H1 (cell line): ENCODE measurements around the gene POLR1C. TPM values are rescaled to one million over a fixed set of nuclear protein-coding genes. Genes with fewer than 3 reads are reported as not detected.

Source experiments
- CTCF ChIA-PET: fragments of 300-600 bp; sonication (Branson Sonifier 250); formaldehyde crosslinking; loops from one replicate; lab custom pipeline; 2021; ENCODE audit not compliant: partially characterized antibody; lab: Charles Lee
- POLR2A ChIA-PET: fragments of 300-600 bp; sonication (Branson Sonifier 250); formaldehyde crosslinking; loops from one replicate; lab custom pipeline; 2021; ENCODE audit warnings: inconsistent platforms; ENCODE audit not compliant: partially characterized antibody; lab: Charles Lee
- DNase-seq, 2 experiments: peaks; one replicate each; pipeline versions ENCODE4 v3.0.0 to v3.0.0-alpha.2; 2010 to 2022; ENCODE audit warnings: low spot score in 2 of 2, low read depth in 1 of 2, mixed read lengths in 1 of 2
- FAIRE-seq: peaks from 2 replicates; lab custom pipeline; 2011; peaks lifted over from hg19 to GRCh38; lab: Jason Lieb, UNC
- H2AFZ ChIP-seq: 2 replicates; pipeline ENCODE4 v1.8.1; 2012; ENCODE audit warnings: low read length, inconsistent platforms
- H2AK5ac ChIP-seq: 2 replicates; pipeline ENCODE4 v1.6.1; 2013; ENCODE audit warnings: low read depth, low read length
- H2BK120ac ChIP-seq: replicated peaks from 2 replicates; pipeline ENCODE3; 2013; ENCODE audit warnings: low read depth, low read length, inconsistent platforms
- H2BK12ac ChIP-seq: 2 replicates; pipeline ENCODE4 v1.6.1; 2013; ENCODE audit warnings: low read depth, low read length
- H2BK15ac ChIP-seq: 2 replicates; pipeline ENCODE4 v1.6.1; 2013; ENCODE audit warnings: low read length
- H2BK20ac ChIP-seq: 2 replicates; pipeline ENCODE4 v1.6.1; 2013; ENCODE audit warnings: low read length
- H2BK5ac ChIP-seq: 2 replicates; pipeline ENCODE4 v1.6.1; 2013; ENCODE audit warnings: low read depth, low read length
- H3K14ac ChIP-seq: 2 replicates; pipeline ENCODE4 v1.6.1; 2013; ENCODE audit warnings: inconsistent platforms; ENCODE audit not compliant: insufficient read length
- H3K18ac ChIP-seq: 2 replicates; pipeline ENCODE4 v1.6.1; 2013; ENCODE audit warnings: low read length; ENCODE audit errors: extremely low read depth
- H3K23ac ChIP-seq: 2 replicates; pipeline ENCODE4 v1.6.1; 2013; ENCODE audit warnings: inconsistent platforms; ENCODE audit not compliant: insufficient read length
- H3K23me2 ChIP-seq: 2 replicates; pipeline ENCODE4 v1.6.1; 2013; ENCODE audit warnings: low read depth, low read length
- H3K27ac ChIP-seq: 2 replicates; pipeline ENCODE4 v1.6.1; 2011; ENCODE audit warnings: low read depth, low read length, inconsistent platforms
- H3K27me3 ChIP-seq, 4 experiments: replicated peaks in 1 of 4; 1 replicate in 1 of 4; 2 replicates in 3 of 4; pipeline versions ENCODE4 v1.6.1 to v1.8.1; 2011 to 2013; ENCODE audit warnings: low read length in 3 of 4, mild to moderate bottlenecking in 3 of 4, inconsistent platforms in 2 of 4, mixed read lengths in 2 of 4, moderate library complexity in 1 of 4; ENCODE audit not compliant: control insufficient read depth in 3 of 4, insufficient read depth in 3 of 4; ENCODE audit errors: extremely low read depth in 1 of 4
- H3K36me3 ChIP-seq, 4 experiments: 2 replicates each; pipeline versions ENCODE4 v1.6.1 to v1.8.1; 2011 to 2013; ENCODE audit warnings: mild to moderate bottlenecking in 4 of 4, low read length in 3 of 4, moderate library complexity in 2 of 4, control low read depth in 1 of 4, inconsistent platforms in 1 of 4; ENCODE audit not compliant: insufficient read depth in 4 of 4, control insufficient read depth in 2 of 4
- H3K4ac ChIP-seq: replicated peaks from 2 replicates; pipeline ENCODE3; 2013; ENCODE audit warnings: low read length, low read depth, mixed read lengths, inconsistent platforms; ENCODE audit not compliant: insufficient read length
- H3K4me1 ChIP-seq, 4 experiments: replicated peaks in 1 of 4; 1 replicate in 1 of 4; 2 replicates in 3 of 4; pipeline versions ENCODE4 v1.6.1 to v1.8.1; 2011 to 2013; ENCODE audit warnings: low read length in 3 of 4, inconsistent platforms in 2 of 4, mixed read lengths in 1 of 4; ENCODE audit not compliant: insufficient read depth in 4 of 4, control insufficient read depth in 3 of 4
- H3K4me2 ChIP-seq, 2 experiments: 2 replicates each; pipeline versions ENCODE4 v1.6.1 to v1.8.1; 2011 to 2013; ENCODE audit warnings: low read depth in 2 of 2, low read length in 2 of 2, control low read depth in 1 of 2, inconsistent platforms in 1 of 2, mild to moderate bottlenecking in 1 of 2; ENCODE audit not compliant: insufficient read depth in 1 of 2
- H3K4me3 ChIP-seq, 4 experiments: fragments of 200-600, 300-600 bp in 1 of 4; sonication (generic), shearing (Covaris generic), sonication (Bioruptor Twin) in 1 of 4; 2 replicates each; pipeline versions ENCODE4 v1.5.1 to v1.8.1; 2011 to 2016; ENCODE audit warnings: low read length in 4 of 4, low read depth in 3 of 4, control low read depth in 2 of 4, inconsistent platforms in 2 of 4, mild to moderate bottlenecking in 2 of 4, mixed read lengths in 1 of 4, moderate library complexity in 1 of 4; ENCODE audit not compliant: insufficient read depth in 2 of 4; ENCODE audit errors: extremely low read depth in 1 of 4
- H3K56ac ChIP-seq: replicated peaks from 2 replicates; pipeline ENCODE3; 2013; ENCODE audit warnings: low read depth, mild to moderate bottlenecking, mixed read lengths, low read length, inconsistent platforms; ENCODE audit not compliant: insufficient read length
- H3K79me1 ChIP-seq: 2 replicates; pipeline ENCODE4 v1.6.1; 2013; ENCODE audit warnings: low read depth, low read length, control low read depth
- H3K79me2 ChIP-seq, 2 experiments: 2 replicates each; pipeline versions ENCODE4 v1.6.1 to v1.8.1; 2012 to 2013; ENCODE audit warnings: low read length in 2 of 2, mild to moderate bottlenecking in 2 of 2, inconsistent platforms in 1 of 2; ENCODE audit not compliant: insufficient read depth in 2 of 2, control insufficient read depth in 1 of 2
- H3K9ac ChIP-seq, 4 experiments: replicated peaks in 1 of 4; 1 replicate in 1 of 4; 2 replicates in 3 of 4; pipeline versions ENCODE4 v1.6.1 to v1.8.1; 2011 to 2013; ENCODE audit warnings: low read depth in 3 of 4, low read length in 3 of 4, control low read depth in 2 of 4, mild to moderate bottlenecking in 2 of 4, moderate library complexity in 2 of 4, inconsistent platforms in 1 of 4; ENCODE audit errors: extremely low read depth in 1 of 4
- H3K9me3 ChIP-seq, 2 experiments: 2 replicates each; pipeline versions ENCODE4 v1.6.1 to v1.8.1; 2012 to 2013; ENCODE audit warnings: mild to moderate bottlenecking in 2 of 2, moderate library complexity in 2 of 2, control low read depth in 1 of 2, inconsistent platforms in 1 of 2, low read depth in 1 of 2, low read length in 1 of 2, mixed read lengths in 1 of 2; ENCODE audit not compliant: insufficient read depth in 2 of 2
- H4K20me1 ChIP-seq, 2 experiments: replicated peaks in 1 of 2; 2 replicates each; pipeline versions ENCODE3 to v1.8.1; 2011 to 2013; ENCODE audit warnings: inconsistent platforms in 2 of 2, low read length in 2 of 2, mild to moderate bottlenecking in 1 of 2; ENCODE audit not compliant: insufficient read depth in 2 of 2, control insufficient read depth in 1 of 2
- H4K5ac ChIP-seq: 2 replicates; pipeline ENCODE4 v1.6.1; 2013; ENCODE audit warnings: low read length, low read depth, mixed read lengths, inconsistent platforms; ENCODE audit not compliant: insufficient read length
- H4K8ac ChIP-seq: 2 replicates; pipeline ENCODE4 v1.8.0; 2013; ENCODE audit warnings: mild to moderate bottlenecking, moderate library complexity, low read length, inconsistent platforms; ENCODE audit not compliant: insufficient read depth; ENCODE audit errors: extremely low read depth
- H4K91ac ChIP-seq: replicated peaks from 2 replicates; pipeline ENCODE3; 2013; ENCODE audit warnings: low read length, mixed read lengths, inconsistent platforms; ENCODE audit not compliant: insufficient read length
- CTBP2 ChIP-seq: IDR thresholded peaks from 2 replicates; pipeline ENCODE4 v1.7.0; 2011; ENCODE audit warnings: borderline replicate concordance, mild to moderate bottlenecking, moderate library complexity, mixed read lengths, low read length; ENCODE audit not compliant: insufficient read depth, insufficient read length
- HDAC2 ChIP-seq, 2 experiments: fragments of 300-600 bp in 1 of 2; sonication (generic) in 1 of 2; IDR thresholded peaks; 2 replicates each; pipeline ENCODE4 v1.6.1; 2011 to 2012; ENCODE audit warnings: low read depth in 2 of 2, low read length in 2 of 2, mild to moderate bottlenecking in 2 of 2, moderate library complexity in 2 of 2, borderline replicate concordance in 1 of 2, inconsistent platforms in 1 of 2
- RFX5 ChIP-seq: IDR thresholded peaks from 2 replicates; pipeline ENCODE4 v1.6.1; 2011; ENCODE audit warnings: low read depth, low read length, improper control_type of control experiment, borderline replicate concordance
- SP2 ChIP-seq: IDR thresholded peaks from 2 replicates; pipeline ENCODE4 v1.6.1; 2012; ENCODE audit warnings: mild to moderate bottlenecking, low read length, inconsistent platforms
- TBP ChIP-seq: IDR thresholded peaks from 2 replicates; pipeline ENCODE4 v1.6.1; 2011; ENCODE audit warnings: low read depth, low read length, improper control_type of control experiment
- WGBS, 2 experiments: shearing (Covaris generic) in 1 of 2; methylation state at CpG; one replicate each; pipeline versions ENCODE4 v1.1.6 to v1.1.7; 2013 to 2015; ENCODE audit warnings: low lambda C conversion rate in 2 of 2, mixed read lengths in 2 of 2, inconsistent platforms in 1 of 2, low coverage in 1 of 2, missing lambda C conversion rate in 1 of 2; ENCODE audit not compliant: insufficient replicate concordance in 2 of 2, insufficient coverage in 1 of 2, insufficient read length in 1 of 2; ENCODE audit errors: extremely low coverage in 1 of 2, missing lambda C conversion rate in 1 of 2; 5-methylcytosine and 5-hydroxymethylcytosine counted together
- polyA plus RNA-seq, 7 experiments: library from polyadenylated mRNA; depleted of rRNA in 3 of 7; stranded (reverse) in 5 of 7; unstranded in 2 of 7; fragments of >200 nt in 5 of 7; fragments of 200-250 nt in 2 of 7; gene quantifications; 1 replicate in 5 of 7; 2 replicates in 1 of 7; 4 replicates in 1 of 7; pipeline versions ENCODE4 v1.2.1 to v1.2.3, GENCODE V29; 2011 to 2013; ENCODE audit warnings: missing spikeins in 2 of 7, mixed read lengths in 2 of 7
- total RNA-seq: library from RNA; stranded (reverse); fragmentation: NEBNext Ultra II Directional; extraction: Animal tissue kit (Norgen Biotek cat#: 25700); gene quantifications from 2 replicates; pipeline ENCODE4 v1.2.1, GENCODE V29; 2021

Gene POLR1C
- total and polyA plus RNA-seq, 2 of the 8 experiments (the other 6 are each of a cell fraction or from before 2014, with no cell fraction given) = 42.9 to 49.6 TPM

- 87% methylated on average over 1 of the region's 1 CpG; no CpG with 5 or more reads in 1 of the 2 experiments for WGBS, 2 experiments
- Histone ChIP-seq H3K79me2 (no peaks in the 10 kb centered on the region), H3K27ac (no peak overlapping the region), H2BK15ac (no peak overlapping the region), H3K9me3 (no peaks in the 10 kb centered on the region), H3K4ac (no peak overlapping the region), H3K4me1 (peaks cover 0 to 8% (median 5%) of the 10 kb centered on the region in 4 experiments; a peak in 4 of 7 replicates), H3K79me1 (no peaks in the 10 kb centered on the region), H4K8ac (no peak overlapping the region), H2AFZ (peak overlapping the region; percentile 62; the same call in 1 of the 2 replicates), H3K23me2 (no peaks in the 10 kb centered on the region), H3K14ac (no peak overlapping the region), H2BK5ac (no peak overlapping the region), H4K91ac (no peak overlapping the region), H3K4me3 (no peak overlapping the region), H3K56ac (no peak overlapping the region), H3K27me3 (no peaks in the 10 kb centered on the region), H3K18ac (no peak overlapping the region), H2BK20ac (no peak overlapping the region), H2BK120ac (no peak overlapping the region), H2AK5ac (no peak overlapping the region), H4K20me1 (no peaks in the 10 kb centered on the region), H2BK12ac (no peak overlapping the region), H3K36me3 (no peaks in the 10 kb centered on the region), H3K23ac (no peak overlapping the region), H3K4me2 (no peak overlapping the region), H4K5ac (no peak overlapping the region), H3K9ac (no peak overlapping the region)
- FAIRE-seq (no peak), DNase-seq (no peak)
- CTCF ChIA-PET = interaction anchor here (1.0 to 32.9 kb wide), 6 partner anchors 12 to 29 kb away, joined by 3 to 536 read pairs (median 3); partner anchors contain the start of genes DLK2 and LRRC73
- TF ChIP-seq RFX5 (no peak), TBP (no peak), SP2 (no peak), CTBP2 (no peak), HDAC2 (IDR thresholded peaks at IDR 0.05; ENCODE audit: borderline replicate concordance in 1 of 2, low read depth in 2 of 2, low read length in 2 of 2) (no peak)
- POLR2A ChIA-PET = interaction anchor here (1.1 kb wide), 1 partner anchor 44 kb away, joined by 3 read pairs; the partner anchor contains the start of gene ABCC10
These were observed 45.5 kb upstream of the POLR1C start for GRCh38 chr6:43471399-43471798.
